Skeletal muscle cell (primary cell): ENCODE results near the gene EVL.
"Not testable (repeated sequence)": the region's sequence is repeated elsewhere in the genome, so short reads cannot be mapped to it uniquely, and the experiment has no call there.

Experiments
- DNase-seq: peaks from one replicate; pipeline ENCODE4 v3.0.0-alpha.2; 2010; ENCODE audit warnings: low read depth
- H3K4me3 ChIP-seq: 2 replicates; pipeline ENCODE4 v1.5.1; 2011; ENCODE audit warnings: low read depth, mild to moderate bottlenecking, control low read depth, low read length, moderate library complexity

The EVL gene

GRCh38 chr14:100062590-100062989 lies 2.6 kb upstream of the EVL start:
- no peak for DNase-seq
- no peak overlapping the region for H3K4me3 ChIP-seq

GRCh38 chr14:100063314-100063941 lies 1.8 kb upstream of the EVL start:
- no peak for DNase-seq
- H3K4me3 ChIP-seq, result no peak overlapping the region

DNA sequence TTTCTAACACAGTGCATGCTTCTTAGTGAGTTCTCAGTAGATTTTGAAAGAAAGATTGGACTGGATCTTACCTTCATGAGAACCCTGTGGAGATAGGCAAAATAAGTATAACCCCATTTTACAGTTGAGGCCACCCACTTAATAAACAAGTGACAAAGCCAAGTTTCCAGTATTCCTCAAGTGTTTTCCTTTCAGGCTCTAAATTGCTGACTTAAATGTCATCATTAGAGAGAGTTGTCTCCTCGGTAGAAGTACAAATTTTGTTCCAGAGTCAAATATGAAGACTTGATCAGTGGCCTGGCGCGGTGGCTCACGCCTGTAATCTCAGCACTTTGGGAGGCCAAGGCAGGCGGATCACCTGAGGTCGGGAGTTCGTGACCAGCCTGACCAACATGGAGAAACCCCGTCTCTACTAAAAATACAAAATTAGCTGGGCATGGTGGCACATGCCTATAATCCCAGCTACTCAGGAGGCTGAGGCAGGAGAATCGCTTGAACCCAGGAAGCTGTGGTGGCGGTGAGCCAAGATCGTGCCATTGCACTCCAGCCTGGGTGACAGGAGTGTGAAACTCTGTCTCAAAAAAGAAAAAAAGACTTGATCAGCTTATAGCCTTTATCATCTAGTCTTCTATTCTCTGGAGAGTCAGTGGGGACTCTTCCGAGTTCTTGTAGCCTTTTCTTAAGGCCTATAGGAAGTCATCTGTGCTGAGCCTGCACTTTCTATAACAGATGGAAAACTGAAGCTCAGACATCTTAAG lies 708 bp upstream of the EVL start:
- not testable (repeated sequence) for H3K4me3 ChIP-seq, DNase-seq

DNA sequence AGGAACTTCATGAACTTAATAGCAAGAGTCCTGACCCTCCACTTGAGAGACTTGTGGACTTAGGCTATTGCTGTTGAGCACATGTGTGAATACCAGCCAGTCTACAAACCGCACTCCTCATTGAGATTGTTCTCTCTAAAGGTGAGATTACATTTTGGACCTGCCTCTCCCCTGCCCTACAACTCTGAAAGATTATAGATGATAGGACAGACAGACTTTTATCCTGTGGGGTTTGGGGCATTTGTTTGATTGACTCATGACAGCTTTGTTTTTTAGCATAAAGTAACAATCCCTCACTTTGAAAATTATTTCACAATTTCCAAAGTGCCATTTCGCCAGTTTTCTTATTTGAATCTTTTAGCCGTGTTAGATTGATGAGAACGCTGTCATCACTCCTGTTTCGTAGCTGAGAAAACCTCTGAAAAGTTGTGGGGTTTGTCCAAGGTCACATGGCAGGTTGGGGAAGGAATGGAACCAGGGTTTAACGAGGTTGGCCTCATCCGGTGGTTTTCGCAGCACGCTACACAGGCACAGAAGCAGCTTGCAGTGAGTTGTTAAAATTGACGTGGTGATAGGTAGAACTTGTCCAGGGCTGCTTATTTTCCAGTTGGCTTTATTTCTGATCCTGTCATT lies 836 bp downstream of the EVL start:
- no peak for DNase-seq
- H3K4me3 ChIP-seq, result no peak overlapping the region

GRCh38 chr14:100066962-100067361 lies 1.7 kb downstream of the EVL start:
- H3K4me3 ChIP-seq, result no peak overlapping the region
- no peak for DNase-seq

GRCh38 chr14:100067481-100067880 lies 2.3 kb downstream of the EVL start:
- no peak overlapping the region for H3K4me3 ChIP-seq
- no peak for DNase-seq

GRCh38 chr14:100067971-100068959 lies 3.0 kb downstream of the EVL start:
- DNase-seq, result no peak
- H3K4me3 ChIP-seq, result no peak overlapping the region

- H3K4me3 ChIP-seq, result no peak overlapping the region
- DNase-seq, result no peak
These were observed 4.1 kb downstream of the EVL start for GRCh38 chr14:100069161-100069800.

- no peak overlapping the region for H3K4me3 ChIP-seq
- DNase-seq, result no peak
These were observed 5.1 kb downstream of the EVL start for GRCh38 chr14:100070310-100070709.

DNA sequence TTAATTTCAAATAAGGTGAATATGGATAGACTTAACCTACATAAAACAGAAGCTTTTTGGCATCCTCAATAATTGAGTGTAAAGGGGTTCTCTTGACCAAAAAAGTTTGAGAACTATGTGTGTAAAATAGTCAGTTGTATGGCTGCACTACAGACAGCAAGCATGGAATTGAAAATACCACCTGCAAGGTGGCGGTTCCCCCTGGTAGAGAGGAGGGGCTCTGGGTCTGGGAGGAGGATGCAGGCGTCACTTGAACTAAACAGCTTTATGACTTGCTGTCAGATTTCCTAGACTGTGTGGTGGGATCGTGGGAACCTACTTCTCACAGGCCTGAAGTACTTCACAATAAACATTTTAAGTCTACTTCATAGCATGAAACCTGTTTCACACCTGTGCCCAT lies 6.3 kb downstream of the EVL start:
- no peak overlapping the region for H3K4me3 ChIP-seq
- DNase-seq, result no peak

- no peak overlapping the region for H3K4me3 ChIP-seq
- no peak for DNase-seq
These were observed 7.6 kb downstream of the EVL start for GRCh38 chr14:100072783-100073346.

DNA sequence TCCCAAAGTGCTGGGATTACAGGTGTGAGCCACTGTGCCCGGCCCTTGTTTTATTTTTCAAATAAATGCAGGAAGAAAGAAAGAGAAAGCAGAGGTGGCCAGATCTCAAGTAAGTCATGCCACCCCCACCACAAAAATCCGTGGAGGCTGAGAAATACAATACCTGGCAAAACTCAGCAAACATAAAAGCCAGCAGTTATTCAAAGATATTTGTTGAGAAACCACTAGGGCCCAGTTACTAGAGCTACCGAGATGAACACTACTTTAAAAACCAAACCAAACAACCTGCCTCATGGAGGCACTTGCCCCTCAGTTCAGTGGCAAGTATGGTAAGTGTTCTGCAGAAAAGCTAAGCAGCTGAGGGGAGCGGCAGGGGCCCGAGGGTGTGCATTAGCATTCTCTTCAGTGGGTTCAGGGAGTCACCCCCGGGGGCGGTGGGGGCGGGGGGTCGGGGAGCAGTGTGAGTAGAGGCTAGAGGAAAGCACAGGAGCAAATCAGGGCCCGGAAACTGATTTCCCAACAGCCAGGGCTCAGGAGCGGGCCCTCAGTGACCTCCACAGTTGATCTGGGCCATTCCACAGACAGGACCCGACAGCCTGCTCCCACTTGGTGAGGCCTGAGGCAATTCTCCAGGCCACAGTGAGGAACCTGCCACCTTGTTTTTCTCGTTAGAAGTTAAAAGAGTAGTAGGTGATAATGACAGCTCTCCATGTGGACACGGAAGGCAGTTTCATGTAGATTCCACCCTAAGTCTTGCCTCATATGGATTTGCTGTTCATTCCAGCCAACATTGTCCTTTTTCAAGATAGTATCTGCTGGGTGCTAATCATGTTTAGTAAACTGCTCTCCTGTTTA lies 8.6 kb downstream of the EVL start:
- H3K4me3 ChIP-seq, result no peak overlapping the region
- DNase-seq, result no peak

- DNase-seq, result no peak
- H3K4me3 ChIP-seq, result no peak overlapping the region
These were observed 9.3 kb downstream of the EVL start for GRCh38 chr14:100074431-100075100.

GRCh38 chr14:100075681-100076080 lies 10.5 kb downstream of the EVL start:
- DNase-seq, result no peak
- H3K4me3 ChIP-seq, result no peak overlapping the region

- H3K4me3 ChIP-seq, result no peak overlapping the region
- DNase-seq, result no peak
These were observed 10.9 kb downstream of the EVL start for GRCh38 chr14:100076133-100076532.

- no peak overlapping the region for H3K4me3 ChIP-seq
- DNase-seq, result peak; percentile 72
These were observed 11.4 kb downstream of the EVL start for GRCh38 chr14:100076606-100077005.

- DNase-seq, result no peak
- no peak overlapping the region for H3K4me3 ChIP-seq
These were observed 12.2 kb downstream of the EVL start for GRCh38 chr14:100077441-100077840.
